ENCODE results near the gene IFITM1. TPM values are rescaled to one million over a fixed set of nuclear protein-coding genes. Genes with fewer than 3 reads are reported as not detected.

Gene IFITM1
- total and polyA plus RNA-seq, 2 of the 13 experiments (the other 11 are each of a cell fraction or from before 2014, with no cell fraction given): 0.38 to 11.1 TPM

DNA sequence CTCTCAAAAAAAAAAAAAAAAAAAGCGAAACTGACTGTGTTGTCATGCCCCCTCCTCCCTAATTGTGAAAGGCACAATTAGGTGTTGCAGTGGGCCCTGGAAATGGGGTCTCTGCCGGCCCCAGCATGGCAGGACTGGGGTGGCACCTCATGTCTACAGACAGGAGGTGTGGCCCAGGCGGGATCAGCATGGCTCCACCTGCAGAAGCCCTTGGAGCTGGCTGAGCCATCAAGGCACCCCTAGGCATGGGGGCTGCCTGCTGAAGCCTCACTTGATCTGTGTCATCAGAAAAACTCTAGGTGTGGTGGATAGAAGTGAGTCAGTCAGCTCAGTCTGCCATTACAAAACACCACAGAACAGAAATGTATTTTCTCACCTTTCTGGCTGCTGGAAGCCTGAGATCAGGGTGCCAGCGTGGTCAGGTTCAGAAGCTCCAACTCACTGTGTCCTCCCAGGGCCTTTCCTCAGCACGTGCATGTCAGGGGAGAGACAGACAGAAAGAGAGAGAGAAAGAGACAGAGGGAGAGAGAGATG is 45.4 kb downstream of the IFITM1 start (continued):
- no peak for TF ChIP-seq SAFB2 (CRISPR knock-in tag; IDR thresholded peaks at IDR 0.05; ENCODE audit: borderline replicate concordance, low read depth)
- TF ChIP-seq FOXO4 (CRISPR knock-in tag; conservative IDR thresholded peaks at IDR 0.05): no peak
- TF ChIP-seq PBX3 (CRISPR knock-in tag; IDR thresholded peaks at IDR 0.05; ENCODE audit: borderline replicate concordance): no peak
- no peak for TF ChIP-seq POLR2AphosphoS5 (IDR thresholded peaks at IDR 0.05; ENCODE audit: low read depth, low read length)
- TF ChIP-seq HOXA3 (CRISPR knock-in tag; IDR thresholded peaks at IDR 0.05): no peak

- ATAC-seq (no peak), DNase-seq (ENCODE audit: low spot score) (no peak), FAIRE-seq (no peak)
- ChIA-PET POLR2A (no interaction called here), CTCF (ENCODE audit: low intra/inter-chr PET ratio, low total read pairs) (no interaction called here)
- no peak overlapping the region for H3K9ac ChIP-seq (ENCODE audit: insufficient read depth, low read depth, low read length)
- no peaks in the 10 kb centered on the region for H3K79me2 ChIP-seq (ENCODE audit: insufficient read depth, low read length)
- H3K27me3 ChIP-seq (ENCODE audit: control insufficient read depth in 1 of 2, insufficient read depth in 2 of 2, low read length in 2 of 2): peaks cover 4 to 12% of the 10 kb centered on the region in 2 experiments; a peak in 3 of 5 replicates
- TF ChIP-seq PBX3 (CRISPR knock-in tag; IDR thresholded peaks at IDR 0.05; ENCODE audit: borderline replicate concordance) (no peak), ZNF136 (CRISPR knock-in tag; IDR thresholded peaks at IDR 0.05; ENCODE audit: low read depth) (no peak), MEIS1 (CRISPR knock-in tag; IDR thresholded peaks at IDR 0.05; ENCODE audit: borderline replicate concordance) (no peak), JUND (CRISPR knock-in tag; IDR thresholded peaks at IDR 0.05) (no peak), SALL1 (CRISPR knock-in tag; IDR thresholded peaks at IDR 0.05) (no peak)
- H4K20me1 ChIP-seq (ENCODE audit: insufficient read depth, low read length): no peaks in the 10 kb centered on the region
- no TSS peak for BruUV-seq (replicated peaks)
- in situ Hi-C loops (cut with HindIII; ENCODE audit: extremely low pct_ligation_motif_present, low pct_unique_long_range_greater_than_20kb) (no loop called here), intact Hi-C loops (cut with micrococcal nuclease; ENCODE audit: unreplicated experiment) (no loop called here)
- WGBS (ENCODE audit: low lambda C conversion rate): 63% methylated on average over 18 of the region's 22 CpGs
- no peak overlapping the region for H2AFZ ChIP-seq (ENCODE audit: low read length)
- H3K36me3 ChIP-seq (replicated peaks in 1 of 2; ENCODE audit: control insufficient read depth in 1 of 2, insufficient read depth in 2 of 2, low read length in 2 of 2): no peaks in the 10 kb centered on the region
- no peak overlapping the region for H3K4me2 ChIP-seq (ENCODE audit: low read depth, low read length)
- H3K27ac ChIP-seq (ENCODE audit: extremely low read length, insufficient read depth, low read length): no peak overlapping the region
- peaks cover 9% of the 10 kb centered on the region for H3K9me3 ChIP-seq (ENCODE audit: low read length)
- peaks cover 19% of the 10 kb centered on the region for H3K4me1 ChIP-seq (ENCODE audit: insufficient read depth, low read length)
- no peak overlapping the region for H3K4me3 ChIP-seq (replicated peaks in 1 of 3; ENCODE audit: insufficient read depth in 1 of 3, low read depth in 2 of 3, low read length in 3 of 3)
Observed at GRCh38 chr11:360326-361280, 46.8 kb downstream of the IFITM1 start.
